GM19463 (cell line): Measurements from ENCODE around the gene HLCS.

Experiments
- ATAC-seq: cut with Tn5 transposase; IDR thresholded peaks from one replicate; pipeline ENCODE4 v1.9.1; 2021; ENCODE audit warnings: mild to moderate bottlenecking, moderate library complexity; ENCODE audit not compliant: unreplicated experiment

HLCS gene

GRCh38 chr21:36888466-36888865, 78.0 kb downstream of the HLCS start:
- ATAC-seq, result no peak

- ATAC-seq, result no peak
Measured at GRCh38 chr21:36887963-36888362, 78.5 kb downstream of the HLCS start.

GRCh38 chr21:36883532-36884486, 82.7 kb downstream of the HLCS start:
- no peak for ATAC-seq

GRCh38 chr21:36882776-36883175, 83.7 kb downstream of the HLCS start:
- ATAC-seq, result no peak

GRCh38 chr21:36881228-36881627, 85.2 kb downstream of the HLCS start:
- ATAC-seq, result no peak

GRCh38 chr21:36879827-36880226, 86.6 kb downstream of the HLCS start:
- no peak for ATAC-seq

GRCh38 chr21:36877741-36878140, 88.7 kb downstream of the HLCS start:
- no peak for ATAC-seq

GRCh38 chr21:36874665-36875064, 91.8 kb downstream of the HLCS start:
- no peak for ATAC-seq

GRCh38 chr21:36873513-36873912, 93.0 kb downstream of the HLCS start:
- ATAC-seq, result no peak

- no peak for ATAC-seq
Measured at GRCh38 chr21:36867291-36867905, 99.1 kb downstream of the HLCS start.

GRCh38 chr21:36866419-36866818, 100.0 kb downstream of the HLCS start:
- ATAC-seq, result no peak

GRCh38 chr21:36864974-36865373, 101.5 kb downstream of the HLCS start:
- ATAC-seq, result no peak

GRCh38 chr21:36863260-36863659, 103.2 kb downstream of the HLCS start:
- ATAC-seq, result no peak

GRCh38 chr21:36861595-36862323, 104.7 kb downstream of the HLCS start:
- no peak for ATAC-seq

- no peak for ATAC-seq
Measured at GRCh38 chr21:36860736-36861594, 105.5 kb downstream of the HLCS start.

GRCh38 chr21:36859744-36860501, 106.5 kb downstream of the HLCS start:
- ATAC-seq, result no peak

GRCh38 chr21:36858320-36858957, 108.0 kb downstream of the HLCS start:
- no peak for ATAC-seq

GRCh38 chr21:36856643-36857042, 109.8 kb downstream of the HLCS start:
- no peak for ATAC-seq

GRCh38 chr21:36854391-36854790, 112.1 kb downstream of the HLCS start:
- no peak for ATAC-seq
